Activated T-helper 2 cell treated with anti-CD3 and anti-CD28 coated beads, Interferon-gamma antibody, Interleukin-2, Interleukin-4, amounts not matched to agents 10 μg/mL and 5 μg/mL and 100 μg/mL, durations not matched to agents 14 hours and 24 hours and 36 hours (primary cell): ENCODE results near the gene SLC6A1. TPM values are rescaled to one million over a fixed set of nuclear protein-coding genes. Genes with fewer than 3 reads are reported as not detected.
A peak's percentile ranks its signal among the peaks of the same experiment; 100 is the strongest.
"Not testable (repeated sequence)": the region's sequence is repeated elsewhere in the genome, so short reads cannot be mapped to it uniquely, and the experiment has no call there.

Experiments
- DNase-seq: peaks from one replicate; pipeline ENCODE4 v3.0.0; 2021; ENCODE audit warnings: low spot score
- H3K27ac Mint-ChIP-seq: one replicate; pipeline ENCODE4 v1.8.0; 2021; ENCODE audit warnings: mixed read lengths
- H3K27me3 Mint-ChIP-seq: one replicate; pipeline ENCODE4 v1.8.0; 2021; ENCODE audit warnings: low read depth, mixed read lengths
- H3K36me3 Mint-ChIP-seq: one replicate; pipeline ENCODE4 v1.8.0; 2021; ENCODE audit warnings: low read depth, mixed read lengths
- H3K4me1 Mint-ChIP-seq: one replicate; pipeline ENCODE4 v1.8.0; 2021; ENCODE audit warnings: low read depth, mixed read lengths
- H3K4me3 Mint-ChIP-seq: one replicate; pipeline ENCODE4 v1.8.0; 2021; ENCODE audit warnings: low read depth, mild to moderate bottlenecking, moderate library complexity, mixed read lengths
- H3K9me3 Mint-ChIP-seq: one replicate; pipeline ENCODE4 v1.8.0; 2021; ENCODE audit warnings: mixed read lengths
- intact Hi-C: fragments of 100-400 bp; cut with micrococcal nuclease; formaldehyde crosslinking; loops from one replicate; pipeline ENCODE4 v1.15.1; 2023
- total RNA-seq: library from RNA; stranded (reverse); gene quantifications from 2 replicates; pipeline ENCODE4 v1.2.3, GENCODE V29; 2022

The SLC6A1 gene
- total RNA-seq, 1 donor from 2014 or later: not detected

- Mint-ChIP-seq H3K4me3 (no peak overlapping the region), H3K9me3 (no peaks in the 10 kb centered on the region), H3K4me1 (no peaks in the 10 kb centered on the region), H3K36me3 (no peaks in the 10 kb centered on the region), H3K27ac (no peak overlapping the region), H3K27me3 (peaks cover 14% of the 10 kb centered on the region)
- DNase-seq: no peak
- intact Hi-C loops: no loop called here
Observed at GRCh38 chr3:11053926-11054503, 61.5 kb downstream of the SLC6A1 start.

- H3K27ac Mint-ChIP-seq: no peak overlapping the region
- no peak overlapping the region for H3K4me3 Mint-ChIP-seq
- no peaks in the 10 kb centered on the region for H3K36me3 Mint-ChIP-seq
- H3K4me1 Mint-ChIP-seq: no peaks in the 10 kb centered on the region
- H3K9me3 Mint-ChIP-seq: no peaks in the 10 kb centered on the region
- peaks cover 10% of the 10 kb centered on the region for H3K27me3 Mint-ChIP-seq
- no peak for DNase-seq
- intact Hi-C loops: no loop called here
Observed at GRCh38 chr3:11054739-11055438, 62.3 kb downstream of the SLC6A1 start.

GRCh38 chr3:11055496-11055895, 62.9 kb downstream of the SLC6A1 start:
- Mint-ChIP-seq H3K27ac (no peak overlapping the region), H3K36me3 (no peaks in the 10 kb centered on the region), H3K27me3 (peaks cover 10% of the 10 kb centered on the region), H3K9me3 (no peaks in the 10 kb centered on the region), H3K4me1 (no peaks in the 10 kb centered on the region), H3K4me3 (no peak overlapping the region)
- intact Hi-C loops: no loop called here
- no peak for DNase-seq

GRCh38 chr3:11056531-11057050, 64.0 kb downstream of the SLC6A1 start:
- Mint-ChIP-seq H3K27me3 (peaks cover 6% of the 10 kb centered on the region), H3K4me3 (no peak overlapping the region), H3K36me3 (no peaks in the 10 kb centered on the region), H3K9me3 (no peaks in the 10 kb centered on the region), H3K4me1 (no peaks in the 10 kb centered on the region), H3K27ac (no peak overlapping the region)
- no peak for DNase-seq
- intact Hi-C loops: no loop called here

- no peak for DNase-seq
- Mint-ChIP-seq H3K27me3 (peaks cover 6% of the 10 kb centered on the region), H3K36me3 (no peaks in the 10 kb centered on the region), H3K4me3 (no peak overlapping the region), H3K27ac (no peak overlapping the region), H3K9me3 (no peaks in the 10 kb centered on the region), H3K4me1 (no peaks in the 10 kb centered on the region)
- intact Hi-C loops: loop anchor here (2.0 kb wide), 1 partner anchor 299 kb away; no protein-coding TSS in a partner anchor
Observed at GRCh38 chr3:11057655-11058054, 65.1 kb downstream of the SLC6A1 start.

GRCh38 chr3:11059090-11059798, 66.7 kb downstream of the SLC6A1 start:
- Mint-ChIP-seq H3K9me3 (no peaks in the 10 kb centered on the region), H3K4me1 (no peaks in the 10 kb centered on the region), H3K36me3 (no peaks in the 10 kb centered on the region), H3K27ac (no peak overlapping the region), H3K27me3 (peaks cover 6% of the 10 kb centered on the region), H3K4me3 (no peak overlapping the region)
- intact Hi-C loops: loop anchor here (1.0 to 2.0 kb wide), 2 partner anchors 114 to 300 kb away; no protein-coding TSS in a partner anchor
- peak; percentile 11 for DNase-seq

GRCh38 chr3:11059799-11060115, 67.2 kb downstream of the SLC6A1 start:
- Mint-ChIP-seq H3K27ac (no peak overlapping the region), H3K4me1 (no peaks in the 10 kb centered on the region), H3K27me3 (peaks cover 6% of the 10 kb centered on the region), H3K36me3 (no peaks in the 10 kb centered on the region), H3K9me3 (no peaks in the 10 kb centered on the region), H3K4me3 (no peak overlapping the region)
- DNase-seq: no peak
- intact Hi-C loops: loop anchor here (1.0 to 5.0 kb wide), 4 partner anchors 114 to 593 kb away; no protein-coding TSS in a partner anchor

- Mint-ChIP-seq H3K9me3 (no peaks in the 10 kb centered on the region), H3K27me3 (peaks cover 6% of the 10 kb centered on the region), H3K27ac (no peak overlapping the region), H3K4me1 (no peaks in the 10 kb centered on the region), H3K4me3 (no peak overlapping the region), H3K36me3 (no peaks in the 10 kb centered on the region)
- DNase-seq: peak; percentile 31
- intact Hi-C loops: loop anchor here (1.0 to 5.0 kb wide), 2 partner anchors 275 to 592 kb away; no protein-coding TSS in a partner anchor
Observed at GRCh38 chr3:11060500-11061251, 68.1 kb downstream of the SLC6A1 start.

GRCh38 chr3:11061268-11061871, 68.8 kb downstream of the SLC6A1 start:
- H3K27me3 Mint-ChIP-seq, H3K4me1 Mint-ChIP-seq, H3K27ac Mint-ChIP-seq, DNase-seq, H3K4me3 Mint-ChIP-seq, H3K9me3 Mint-ChIP-seq, H3K36me3 Mint-ChIP-seq: not testable (repeated sequence)
- intact Hi-C loops: loop anchor here (5.0 kb wide), 1 partner anchor 591 kb away; no protein-coding TSS in a partner anchor

- DNase-seq: no peak
- Mint-ChIP-seq H3K4me3 (no peak overlapping the region), H3K27ac (no peak overlapping the region), H3K36me3 (no peaks in the 10 kb centered on the region), H3K9me3 (no peaks in the 10 kb centered on the region), H3K27me3 (peaks cover 2% of the 10 kb centered on the region), H3K4me1 (no peaks in the 10 kb centered on the region)
- intact Hi-C loops: loop anchor here (5.0 kb wide), 1 partner anchor 590 kb away; no protein-coding TSS in a partner anchor
Observed at GRCh38 chr3:11062704-11063103, 70.2 kb downstream of the SLC6A1 start.

GRCh38 chr3:11071096-11071755, 78.7 kb downstream of the SLC6A1 start:
- Mint-ChIP-seq H3K36me3 (no peaks in the 10 kb centered on the region), H3K27me3 (peaks cover 16% of the 10 kb centered on the region), H3K9me3 (no peaks in the 10 kb centered on the region), H3K4me3 (no peak overlapping the region), H3K4me1 (no peaks in the 10 kb centered on the region), H3K27ac (no peak overlapping the region)
- intact Hi-C loops: no loop called here
- no peak for DNase-seq

- intact Hi-C loops: no loop called here
- DNase-seq: no peak
- Mint-ChIP-seq H3K4me3 (no peak overlapping the region), H3K27me3 (peaks cover 15% of the 10 kb centered on the region), H3K9me3 (no peaks in the 10 kb centered on the region), H3K36me3 (no peaks in the 10 kb centered on the region), H3K4me1 (no peaks in the 10 kb centered on the region), H3K27ac (no peak overlapping the region)
Observed at GRCh38 chr3:11072631-11073030, 80.1 kb downstream of the SLC6A1 start.
